CD4-positive, alpha-beta T cell treated with Interleukin-15 for 4 hours (primary cell): ENCODE measurements around the gene ZNG1F.
"Not testable (repeated sequence)": the region's sequence is repeated elsewhere in the genome, so short reads cannot be mapped to it uniquely, and the experiment has no call there.

Source experiments
- DNase-seq: peaks from one replicate; pipeline ENCODE4 v3.0.0-alpha.2; 2020; ENCODE audit warnings: low spot score

The ZNG1F gene

DNA sequence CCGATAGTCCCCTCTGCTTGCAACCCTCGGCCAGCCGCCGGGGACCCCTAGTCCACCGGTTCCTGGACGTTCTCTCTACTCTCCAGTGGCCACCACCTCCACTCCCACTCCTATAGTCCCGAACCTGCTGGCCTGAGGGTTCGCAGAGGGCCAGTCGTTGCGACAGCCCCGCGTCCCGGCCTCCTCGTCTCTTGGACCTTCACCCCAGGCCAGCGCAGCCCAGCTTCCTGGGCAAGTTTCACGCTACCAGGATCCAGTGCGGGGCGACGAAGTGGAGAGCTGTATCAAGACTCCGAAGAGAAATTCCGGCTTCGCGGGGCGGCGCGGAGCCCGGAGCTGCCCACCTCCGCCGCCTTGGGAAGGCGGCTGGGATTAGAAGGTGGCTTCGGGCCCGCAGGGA, 65.7 kb downstream of the ZNG1F start:
- DNase-seq = not testable (repeated sequence)

DNA sequence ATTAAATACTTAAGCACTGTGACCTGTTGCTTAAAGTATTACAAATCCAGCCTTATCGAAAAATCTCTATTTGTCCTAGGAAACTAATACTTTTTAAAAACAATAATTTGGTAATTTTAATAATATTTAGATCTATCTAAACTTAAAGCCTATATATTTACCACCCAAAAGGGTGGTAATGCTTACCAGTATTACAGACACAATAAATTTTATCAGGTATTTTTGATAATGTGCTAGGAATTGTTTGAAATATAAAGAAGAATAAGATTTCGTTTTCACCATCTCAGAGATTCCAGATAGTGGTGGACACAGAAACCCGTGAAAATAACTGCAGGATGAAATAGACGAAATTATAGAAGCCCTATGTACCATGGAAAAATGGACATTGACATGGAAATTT, 68.4 kb downstream of the ZNG1F start:
- not testable (repeated sequence) for DNase-seq

DNA sequence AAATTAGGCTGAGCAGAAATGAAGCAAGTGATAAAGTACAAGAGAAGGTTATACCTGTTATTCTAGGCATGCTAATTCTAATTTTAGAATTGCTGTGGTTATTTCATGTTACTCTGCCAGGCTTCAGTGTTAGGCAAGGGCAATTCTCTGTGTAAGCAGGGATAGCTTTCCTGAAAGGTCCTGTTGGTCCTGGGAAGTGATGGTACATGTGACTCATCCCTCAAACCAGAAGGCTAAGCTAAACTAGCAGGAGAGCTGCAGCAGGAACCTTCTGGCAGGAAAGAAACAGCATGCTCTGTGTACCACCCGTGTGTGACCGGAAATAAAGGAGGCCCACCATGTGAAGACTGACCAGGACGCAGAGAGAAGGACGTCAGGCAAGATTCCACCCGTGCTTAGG, 69.4 kb downstream of the ZNG1F start:
- DNase-seq = not testable (repeated sequence)

DNA sequence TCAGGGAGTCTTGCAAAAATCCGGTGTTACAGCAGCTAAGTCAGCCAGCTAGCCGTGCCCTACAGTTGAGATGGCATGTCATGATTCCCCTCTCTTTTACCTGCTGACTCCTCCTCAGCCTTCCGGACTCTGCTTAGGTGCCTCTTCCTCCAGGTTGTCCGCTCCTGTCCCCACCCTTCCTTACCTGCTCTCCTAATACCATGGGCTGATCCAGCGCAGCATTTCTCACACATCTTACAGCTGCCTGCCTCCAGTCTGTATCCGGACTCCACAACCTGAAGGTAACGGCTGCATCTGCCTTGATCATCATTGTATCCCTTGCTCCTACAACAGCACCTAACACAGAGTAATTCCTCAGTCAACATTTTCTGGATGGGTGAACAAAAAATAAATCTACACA, 69.8 kb downstream of the ZNG1F start:
- DNase-seq = not testable (repeated sequence)

- DNase-seq = not testable (repeated sequence)
These were observed 75.8 kb downstream of the ZNG1F start for GRCh38 chr9:41113348-41113747.

- DNase-seq = not testable (repeated sequence)
These were observed 77.7 kb downstream of the ZNG1F start for GRCh38 chr9:41111414-41111813.

GRCh38 chr9:41110913-41111312, 78.2 kb downstream of the ZNG1F start:
- DNase-seq = not testable (repeated sequence)

GRCh38 chr9:41109253-41109652, 79.9 kb downstream of the ZNG1F start:
- DNase-seq = not testable (repeated sequence)

DNA sequence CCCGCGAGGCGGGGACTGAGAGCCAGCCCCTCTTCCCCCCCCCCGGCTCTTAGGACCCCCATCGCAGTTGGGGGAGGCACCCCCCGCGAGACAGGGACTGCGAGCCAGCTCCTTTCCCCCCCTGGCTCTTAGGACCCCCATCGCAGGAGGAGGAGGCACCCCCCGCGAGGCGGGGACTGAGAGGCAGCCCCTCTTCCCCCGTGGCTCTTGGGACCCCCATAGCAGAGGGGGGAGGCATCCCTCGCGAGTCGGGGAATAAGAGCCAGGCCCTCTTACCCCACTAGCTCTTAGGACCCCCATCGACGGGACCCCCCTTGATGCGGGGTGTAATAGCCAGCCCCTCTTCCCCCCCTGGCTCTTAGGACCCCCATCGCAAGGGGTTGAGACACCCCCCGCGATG, 80.3 kb downstream of the ZNG1F start:
- DNase-seq = not testable (repeated sequence)

- DNase-seq = not testable (repeated sequence)
These were observed 82.5 kb downstream of the ZNG1F start for GRCh38 chr9:41106472-41107116.

GRCh38 chr9:41105557-41106253, 83.4 kb downstream of the ZNG1F start:
- not testable (repeated sequence) for DNase-seq

DNA sequence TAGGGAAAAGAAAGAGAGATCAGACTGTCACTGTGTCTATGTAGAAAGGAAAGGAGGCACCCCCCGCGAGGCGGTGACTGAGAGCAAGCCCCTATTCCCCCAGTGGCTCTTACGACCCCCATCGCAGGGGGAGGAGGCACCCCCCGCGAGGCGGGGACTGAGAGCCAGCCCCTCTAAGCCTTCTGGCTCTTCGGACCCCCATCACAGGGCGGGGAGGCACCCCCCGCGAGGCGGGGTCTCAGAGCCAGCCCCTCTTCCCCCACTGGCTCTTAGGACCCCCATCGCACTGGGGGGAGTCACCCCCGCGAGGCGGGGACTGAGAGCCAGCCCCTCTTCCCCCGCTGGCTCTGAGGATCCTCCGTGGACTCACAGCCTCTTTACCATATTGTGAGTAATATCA, 84.6 kb downstream of the ZNG1F start:
- DNase-seq = not testable (repeated sequence)

DNA sequence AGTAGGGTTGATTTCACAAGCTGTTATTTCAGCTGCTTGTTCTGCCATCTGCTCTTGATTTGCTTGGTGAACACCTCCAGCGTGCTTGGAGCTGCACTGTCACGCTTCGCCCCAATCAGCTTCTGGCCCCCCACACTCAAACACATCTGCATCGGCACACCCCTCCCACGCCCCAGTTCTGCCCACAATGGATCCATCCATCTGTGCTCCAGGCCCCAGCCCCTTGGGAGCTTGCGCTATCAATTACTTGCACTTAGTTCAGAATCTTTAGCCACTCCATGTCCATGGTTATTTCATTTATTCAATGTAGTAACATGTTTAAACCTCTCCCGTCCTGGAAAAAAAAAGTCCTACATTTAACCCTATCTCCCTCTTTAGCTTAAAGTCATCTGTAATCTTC, 88.6 kb downstream of the ZNG1F start:
- DNase-seq = not testable (repeated sequence)

- DNase-seq = not testable (repeated sequence)
These were observed 90.4 kb downstream of the ZNG1F start for GRCh38 chr9:41098759-41099158.

DNA sequence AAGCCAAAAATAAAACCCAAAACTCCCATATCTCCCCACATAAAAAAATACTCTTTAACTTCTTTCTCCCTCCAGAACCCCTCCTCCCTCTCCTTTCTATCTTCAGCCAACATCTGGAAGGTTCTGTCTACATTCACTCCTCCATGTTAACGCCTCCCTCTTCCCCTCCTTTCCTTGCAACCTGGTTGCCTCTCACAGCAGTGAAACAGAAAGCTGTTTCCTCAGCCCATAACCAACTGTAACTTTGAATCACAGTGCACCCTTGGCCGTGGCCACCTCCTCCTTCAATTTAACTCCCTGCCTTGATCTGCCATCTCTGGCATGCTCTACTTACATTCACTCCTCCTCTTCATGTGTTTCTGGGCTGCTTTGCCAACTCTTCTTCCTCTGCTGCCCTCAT, 94.1 kb downstream of the ZNG1F start:
- DNase-seq = not testable (repeated sequence)

- not testable (repeated sequence) for DNase-seq
These were observed 94.9 kb downstream of the ZNG1F start for GRCh38 chr9:41094010-41094773.

DNA sequence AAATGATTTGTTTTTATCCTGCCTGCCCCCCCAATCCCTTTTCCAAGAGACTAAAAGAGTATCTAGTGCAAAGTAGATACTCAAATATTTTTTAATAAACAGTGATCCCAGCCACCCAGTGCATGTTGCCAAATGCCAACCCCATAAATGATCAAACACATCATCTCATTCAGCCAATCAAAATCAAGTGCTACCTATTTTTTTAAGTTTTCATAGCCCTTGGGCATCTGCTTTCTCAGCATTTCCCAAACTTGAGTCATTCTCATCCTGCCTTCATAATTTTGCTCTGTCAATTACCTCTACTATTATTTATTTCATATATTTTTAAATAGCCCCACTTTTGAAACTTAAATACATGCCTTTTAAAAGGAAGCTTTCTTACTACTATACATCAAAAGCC, 98.2 kb downstream of the ZNG1F start:
- DNase-seq = not testable (repeated sequence)

- not testable (repeated sequence) for DNase-seq
These were observed 98.7 kb downstream of the ZNG1F start for GRCh38 chr9:41090386-41090785.

DNA sequence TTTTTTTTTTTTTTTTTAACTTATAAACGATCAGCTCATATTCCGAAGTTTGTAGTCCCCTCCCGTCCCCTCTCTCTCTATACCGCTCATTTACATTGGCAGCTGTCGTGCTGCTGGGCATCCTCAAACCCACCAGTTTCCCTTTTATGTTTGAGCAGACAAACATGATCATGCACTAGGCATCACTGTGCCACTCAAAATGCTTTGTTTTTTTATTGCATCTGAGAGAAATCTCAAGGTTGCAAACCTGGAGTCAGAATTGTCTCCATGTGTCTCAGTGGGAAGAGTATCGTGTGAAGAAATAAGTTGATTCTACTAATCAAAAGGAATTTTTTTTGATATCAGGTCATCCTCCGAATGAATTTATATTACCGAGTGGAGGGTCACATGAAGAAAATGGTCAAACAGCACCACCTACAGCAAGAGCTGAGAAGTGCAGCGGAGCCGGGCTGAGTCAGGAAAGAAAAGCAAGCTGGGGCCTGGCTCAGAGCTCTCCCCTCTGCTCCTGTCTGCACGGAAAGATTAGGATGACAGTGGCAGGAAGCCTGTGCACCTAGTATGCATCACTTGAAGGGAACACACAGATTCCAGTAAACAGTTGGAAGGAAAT, 100.6 kb downstream of the ZNG1F start:
- not testable (repeated sequence) for DNase-seq

- DNase-seq = not testable (repeated sequence)
These were observed 101.2 kb downstream of the ZNG1F start for GRCh38 chr9:41087929-41088328.

DNA sequence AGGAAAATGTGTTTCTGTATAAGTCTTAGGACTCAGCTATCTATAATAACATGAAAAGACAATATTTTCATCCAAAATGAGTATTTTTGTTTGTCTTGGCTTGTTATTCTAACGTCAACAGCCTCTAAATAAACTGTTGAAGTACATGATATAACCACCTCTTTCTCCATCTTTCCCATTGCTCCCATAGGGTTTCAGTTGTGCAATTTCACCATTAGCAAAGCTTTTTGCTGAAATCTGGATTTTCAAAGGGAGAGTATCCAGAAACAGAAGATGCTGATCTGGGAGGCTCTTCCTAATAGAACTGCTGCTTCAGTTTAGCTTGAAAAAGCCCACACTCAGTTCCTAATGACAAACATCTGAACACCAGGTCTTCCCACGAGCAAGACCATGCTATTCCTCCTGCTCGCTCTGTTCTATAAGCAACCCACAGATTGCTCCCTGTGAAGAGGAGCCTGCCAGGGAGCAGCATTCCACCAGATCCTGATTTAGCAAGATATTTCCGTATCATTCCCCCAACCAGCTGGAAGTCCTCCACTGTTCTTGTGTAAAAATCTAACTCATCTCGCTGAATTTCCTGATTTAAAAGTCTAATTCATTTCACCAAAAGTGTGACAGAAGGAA, 101.8 kb downstream of the ZNG1F start:
- not testable (repeated sequence) for DNase-seq

- not testable (repeated sequence) for DNase-seq
These were observed 102.4 kb downstream of the ZNG1F start for GRCh38 chr9:41086685-41087084.
